ENCODE data around the gene METTL13. TPM values are rescaled to one million over a fixed set of nuclear protein-coding genes. Genes with fewer than 3 reads are reported as not detected.

METTL13 gene
- total and polyA plus RNA-seq, 2 of the 8 experiments (the other 6 are each of a cell fraction or from before 2014, with no cell fraction given): 38.1 to 66.3 TPM

GRCh38 chr1:171751221-171751620, 30.2 kb upstream of the METTL13 start (continued):
- TF ChIP-seq TAF1 (IDR thresholded peaks at IDR 0.05; ENCODE audit: low read depth, low read length) (no peak), BRCA1 (IDR thresholded peaks at IDR 0.05; ENCODE audit: low read depth, low read length) (no peak), SIX5 (IDR thresholded peaks at IDR 0.05; ENCODE audit: low read depth, low read length) (no peak), PHF8 (conservative IDR thresholded peaks at IDR 0.05; ENCODE audit: low read depth, low read length) (no peak), SIRT6 (IDR thresholded peaks at IDR 0.05; ENCODE audit: low read length) (no peak)
